Hypothalamus (tissue), 51 donors: ENCODE data around the gene IL21R.
A peak's percentile ranks its signal among the peaks of the same experiment; 100 is the strongest.

Source experiments
- DNase-seq, 51 donors: peaks; one replicate each; lab custom pipeline; 2025; lab: John Stamatoyannopoulos, UW

IL21R gene

DNA sequence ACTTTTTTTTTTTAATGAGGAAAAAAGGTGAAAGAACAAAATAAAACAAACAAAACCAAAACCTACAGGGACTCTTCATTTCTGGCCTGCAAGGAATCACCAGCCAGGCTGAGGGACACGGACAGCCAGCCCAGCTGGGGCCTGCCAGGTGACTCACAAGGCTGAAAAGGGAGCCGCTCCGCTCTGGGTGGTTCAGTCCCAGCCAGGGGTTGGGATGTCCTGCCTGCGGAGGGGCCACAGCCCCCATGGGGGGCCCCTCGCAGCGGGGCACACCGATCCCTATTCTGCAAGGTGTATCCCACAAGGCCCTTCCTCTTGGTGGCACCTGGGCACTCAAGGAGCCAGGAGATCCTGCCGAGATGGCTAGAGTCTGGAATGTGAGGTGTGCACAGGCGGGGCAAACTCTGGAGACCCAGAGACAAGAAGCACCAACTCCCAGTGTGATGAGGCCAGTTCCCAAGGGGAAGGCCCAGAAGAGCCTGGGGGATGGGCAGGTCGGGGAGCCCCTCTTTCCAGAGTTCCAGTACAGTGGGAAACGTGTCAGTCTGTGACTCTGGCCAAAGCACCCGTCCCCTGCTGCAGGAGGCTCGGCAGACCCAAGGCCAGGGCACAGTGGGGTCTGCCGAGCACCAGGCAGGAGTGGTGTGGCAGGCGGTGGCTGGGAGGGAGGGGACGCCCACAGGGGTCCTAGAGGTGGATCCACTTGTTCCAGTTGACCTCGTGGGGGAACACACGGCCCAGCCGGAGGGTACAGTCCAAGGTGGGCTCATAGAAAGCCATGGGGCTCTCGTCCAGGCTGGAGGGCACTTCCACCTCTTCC, 58.9 kb downstream of the IL21R start:
- DNase-seq: no peak

DNA sequence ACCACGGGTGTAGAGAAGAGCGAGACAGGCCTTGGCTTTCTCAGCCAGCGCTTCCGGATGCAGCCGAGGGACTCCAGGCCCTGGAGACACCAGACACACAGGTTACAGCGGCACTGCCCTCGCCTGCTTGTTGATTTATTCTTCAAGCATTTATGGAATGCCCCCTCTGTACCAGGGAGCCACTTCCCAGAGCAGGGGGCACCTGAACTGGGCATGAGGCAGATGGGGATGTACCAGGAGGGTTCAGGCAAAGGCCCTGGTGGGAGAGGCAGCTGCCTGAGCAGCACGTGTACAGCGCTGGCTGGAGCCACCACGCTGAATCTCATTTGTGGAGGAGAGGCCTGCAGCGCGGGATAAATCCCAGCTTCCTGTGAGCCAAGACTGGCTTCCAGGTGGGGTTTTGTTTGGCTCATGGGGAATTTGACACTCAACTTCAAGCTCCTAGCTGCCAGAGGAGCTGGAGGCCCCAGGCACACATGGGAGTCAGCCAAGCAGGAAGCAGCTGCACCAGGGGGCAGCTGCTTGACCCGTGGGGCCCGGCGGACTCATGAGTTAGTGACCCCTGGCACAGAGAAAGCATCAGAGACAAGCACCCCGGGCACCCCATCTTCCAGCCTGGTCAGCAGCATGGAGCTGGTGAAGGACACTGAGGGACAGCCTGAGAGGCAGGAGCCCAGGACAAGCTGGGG, 59.7 kb downstream of the IL21R start:
- DNase-seq: no peak

DNA sequence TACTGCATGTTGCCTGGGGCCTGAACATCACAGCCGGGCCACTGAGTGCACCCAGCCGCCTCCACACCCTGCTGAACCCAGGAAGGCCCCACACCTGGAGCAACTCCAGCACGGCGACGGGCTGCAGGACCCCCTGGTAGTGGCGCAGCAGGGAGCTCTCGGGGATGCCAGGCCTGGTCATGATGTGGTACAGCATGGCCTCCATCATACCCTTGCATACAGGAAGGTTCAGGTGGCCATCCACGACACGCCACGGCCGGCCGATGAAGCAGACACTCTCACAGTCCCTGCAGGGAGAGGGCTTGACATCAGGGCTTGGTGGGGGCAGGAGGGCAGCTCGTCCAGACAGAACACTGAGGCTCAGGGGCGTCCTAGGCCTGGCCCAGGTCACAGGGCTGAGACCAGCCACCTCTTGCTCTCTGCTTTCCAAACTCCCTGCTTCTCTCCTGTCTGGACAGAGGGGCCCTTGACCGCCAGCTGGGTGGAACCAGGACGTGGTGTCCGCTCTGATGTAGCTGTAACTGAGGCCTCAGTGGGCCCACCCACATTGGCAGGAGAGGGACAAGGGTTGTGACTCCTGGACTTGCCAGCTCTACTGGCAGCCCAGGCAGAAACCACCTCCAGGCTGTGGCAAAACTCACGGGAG, 60.3 kb downstream of the IL21R start:
- no peak for DNase-seq

DNA sequence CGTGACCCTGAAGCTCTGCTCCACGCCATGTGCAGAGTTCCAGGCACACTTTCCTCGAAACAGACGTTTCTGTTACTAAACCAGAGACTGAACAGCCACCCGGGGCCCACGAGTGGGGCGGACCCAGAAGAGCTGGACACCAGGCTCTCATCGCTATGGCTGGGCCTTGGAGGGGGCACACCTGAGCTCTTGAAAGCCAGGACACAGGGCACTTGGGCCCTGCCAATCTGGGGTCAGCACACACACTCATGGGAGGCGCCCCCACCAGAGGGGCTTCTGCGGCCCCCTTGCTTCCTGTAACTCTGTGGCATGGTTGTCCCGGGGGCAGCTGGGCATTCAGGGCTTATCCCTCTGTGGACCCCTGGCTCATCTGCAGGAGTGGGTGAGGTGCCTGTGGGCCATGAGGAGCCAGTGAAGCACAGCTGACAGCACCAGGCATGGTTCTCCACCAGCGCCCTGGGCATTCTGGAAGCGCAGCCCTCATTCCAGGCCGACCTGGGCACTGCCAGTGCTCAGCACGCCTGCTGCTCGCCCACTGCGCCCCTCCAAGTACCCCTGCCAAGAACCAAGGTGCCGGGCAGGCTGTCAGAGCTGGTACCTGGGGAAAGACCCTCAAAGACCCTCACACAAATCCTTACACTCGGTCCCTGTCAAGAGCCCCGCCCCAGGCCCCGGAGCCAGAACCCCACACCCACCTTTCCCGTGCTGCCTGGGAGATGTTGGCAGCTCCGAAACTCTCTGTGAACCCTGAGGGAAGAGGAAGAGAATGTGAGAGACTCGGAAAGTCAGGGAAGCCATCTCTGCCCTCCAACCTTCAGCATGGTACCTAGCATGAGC, 61.1 kb downstream of the IL21R start:
- DNase-seq: no peak

DNA sequence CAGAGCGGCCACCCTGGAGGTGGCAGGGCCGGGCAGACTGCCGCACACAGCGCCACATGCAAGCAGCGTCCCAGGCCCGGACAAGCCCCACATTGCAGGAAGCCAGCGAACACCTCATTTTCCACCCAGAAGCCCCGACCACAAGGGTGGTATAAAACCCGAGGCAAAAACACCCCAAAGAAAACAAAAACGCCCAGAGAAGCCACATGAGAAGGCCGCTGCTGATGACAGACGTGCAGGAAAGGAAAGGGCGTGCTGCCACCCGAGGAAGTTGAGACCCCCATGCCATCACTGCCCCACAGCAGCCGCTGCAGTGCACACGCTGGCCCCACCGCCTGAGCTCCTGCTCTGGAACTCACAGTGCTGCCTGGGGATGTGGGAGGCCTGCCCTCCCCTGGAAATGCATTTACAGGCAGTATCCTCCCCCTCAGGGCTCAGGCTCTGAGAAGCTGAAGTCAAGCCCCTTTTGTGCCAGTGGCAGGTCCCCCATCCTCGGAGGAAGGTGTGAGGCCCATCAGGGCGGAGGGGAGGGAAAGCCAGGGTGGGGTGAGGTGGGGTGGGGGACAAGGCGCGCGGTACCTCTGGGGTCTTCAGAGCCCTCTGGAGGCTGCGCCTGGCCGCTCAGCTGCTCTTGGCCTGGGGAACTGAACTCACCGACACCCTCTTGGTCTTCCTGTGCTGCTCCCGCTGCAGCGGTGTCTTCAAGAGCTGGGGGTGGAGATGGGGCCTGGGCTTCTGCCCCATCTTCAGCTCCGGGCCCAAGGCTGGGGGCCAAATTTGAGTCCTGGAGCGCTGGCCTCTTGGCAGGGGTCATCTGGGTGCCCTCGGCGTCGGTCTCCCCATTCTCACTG, 62.0 kb downstream of the IL21R start:
- DNase-seq: peak in 1 of 51 donors; percentile 4

DNA sequence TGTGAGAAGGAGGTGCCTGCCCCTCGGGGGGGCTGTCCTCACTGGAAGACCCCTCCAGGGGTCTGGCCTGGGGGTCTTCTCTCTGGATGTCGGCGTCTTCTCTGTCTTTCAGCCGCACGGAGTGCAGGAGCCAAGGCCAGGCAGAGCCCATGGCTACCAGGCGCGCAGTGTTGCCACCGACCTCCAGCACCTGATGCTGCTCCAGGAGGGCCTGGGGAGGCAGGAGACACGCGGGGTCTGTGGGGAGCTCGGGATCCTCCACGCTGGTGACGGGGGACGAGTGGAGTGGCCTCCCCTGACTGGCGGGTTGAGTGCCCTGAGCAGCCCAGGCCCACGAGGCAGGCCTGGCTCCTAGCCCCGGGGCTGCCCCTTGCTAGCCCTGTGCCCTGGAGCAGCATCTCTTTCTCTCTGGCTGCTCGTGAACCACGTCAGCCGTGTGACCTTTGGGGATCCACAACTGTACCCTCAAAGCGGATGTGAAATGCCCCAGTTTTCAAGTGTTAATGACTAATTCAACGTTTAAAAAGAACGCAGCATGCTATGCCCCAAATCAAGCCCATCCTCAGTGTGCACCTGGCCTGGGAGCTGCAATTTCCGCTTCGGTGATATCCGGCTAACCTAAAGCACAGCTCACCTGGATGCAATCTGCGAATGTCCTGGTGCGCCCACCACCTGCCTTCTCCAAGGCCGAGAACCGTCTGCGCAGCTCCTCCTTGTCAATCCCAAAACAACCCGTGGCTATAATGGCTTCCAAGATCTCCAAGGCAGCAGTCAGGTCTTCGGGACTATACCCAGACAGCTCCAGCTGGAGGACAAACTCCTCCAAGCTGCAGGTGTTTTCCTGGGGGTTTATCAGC, 62.9 kb downstream of the IL21R start:
- no peak for DNase-seq

DNA sequence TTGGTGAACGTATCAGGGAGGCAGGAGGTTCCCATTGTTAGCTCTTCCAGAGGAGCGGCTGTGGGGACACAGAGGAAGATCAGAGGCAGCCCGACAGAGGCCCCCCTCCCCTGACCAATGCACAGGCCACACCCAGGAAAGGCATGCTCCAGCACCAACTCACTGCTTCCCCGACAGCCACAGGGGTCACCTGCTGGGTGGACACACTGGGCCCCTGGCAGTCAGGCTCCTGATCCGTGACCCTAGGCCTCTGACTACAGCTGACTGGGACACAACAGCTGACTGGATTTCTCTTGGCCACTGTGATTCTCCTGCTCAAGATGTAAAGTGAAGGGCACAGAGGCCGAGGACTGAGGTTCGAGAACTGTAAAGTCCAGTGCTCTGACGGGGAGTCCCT, 63.5 kb downstream of the IL21R start:
- no peak for DNase-seq

DNA sequence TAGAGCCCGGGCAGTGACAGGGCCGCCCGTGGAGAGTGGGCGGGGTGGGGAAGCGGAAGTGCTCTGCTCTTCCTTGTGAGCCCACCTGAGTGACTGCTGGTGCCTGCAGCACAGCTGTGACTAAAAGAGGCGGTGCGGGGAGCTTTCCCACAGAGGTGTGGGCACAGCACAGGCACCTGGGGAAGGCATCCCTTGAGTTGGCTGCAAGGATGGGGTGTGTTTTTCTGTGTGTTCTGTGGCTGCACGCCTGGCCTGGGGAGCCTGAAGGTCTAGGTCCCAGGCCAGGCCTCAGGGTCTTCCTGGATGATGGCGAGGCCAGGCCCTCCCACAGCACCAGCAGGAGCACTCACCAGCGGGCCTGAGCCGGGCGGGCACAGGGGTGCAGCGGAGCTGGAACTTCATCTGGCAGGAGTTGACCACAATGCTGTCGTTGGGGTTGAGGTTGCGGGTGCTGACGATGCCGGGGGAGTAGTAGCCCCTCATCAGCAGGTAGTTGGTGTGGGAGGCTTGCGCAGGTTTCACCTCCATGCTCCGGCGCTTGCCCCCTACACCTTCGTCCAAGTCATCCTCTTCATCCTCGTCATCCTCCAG, 67.1 kb downstream of the IL21R start:
- DNase-seq: no peak

DNA sequence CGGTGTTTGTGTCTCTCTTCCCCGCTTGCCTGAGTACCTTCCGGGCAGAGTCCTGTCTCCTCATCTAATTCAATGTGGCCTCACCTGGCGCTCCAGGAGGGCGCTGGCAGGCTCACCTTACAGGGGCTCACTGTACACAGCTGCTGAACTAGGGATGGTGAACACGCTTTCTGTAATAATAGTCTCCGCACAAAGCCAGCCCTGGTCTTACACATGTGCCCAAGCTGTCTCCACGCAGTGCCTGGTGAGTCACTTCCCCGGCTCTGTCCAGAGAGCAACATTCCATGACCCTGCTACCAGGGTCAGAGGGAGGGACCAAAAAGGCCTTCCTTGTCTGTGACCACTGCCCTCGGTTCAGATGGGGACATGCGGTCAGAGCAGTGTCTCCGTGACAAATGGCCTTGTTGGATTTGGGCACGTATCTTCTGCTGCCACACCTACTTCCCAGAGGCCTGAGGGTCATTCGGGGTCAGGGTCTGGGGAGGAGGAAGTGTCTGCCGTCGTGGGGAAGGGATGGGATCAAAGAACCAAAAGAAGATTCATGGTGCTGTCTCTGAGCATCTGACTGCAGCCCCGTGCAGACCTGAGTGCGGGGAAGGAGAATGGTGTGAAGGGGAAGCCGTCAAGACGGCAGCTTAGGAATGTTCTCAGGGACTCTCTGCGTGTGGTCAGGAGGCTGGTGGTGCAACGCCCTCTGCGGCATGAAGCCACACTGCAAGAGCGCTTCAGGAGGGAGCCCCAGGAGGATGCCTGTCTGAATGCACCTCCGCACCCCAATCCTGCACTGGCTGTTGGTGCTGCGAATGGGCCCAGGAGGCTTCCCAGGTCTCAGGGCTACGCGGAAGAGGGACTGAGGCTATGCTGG, 68.8 kb downstream of the IL21R start:
- no peak for DNase-seq

DNA sequence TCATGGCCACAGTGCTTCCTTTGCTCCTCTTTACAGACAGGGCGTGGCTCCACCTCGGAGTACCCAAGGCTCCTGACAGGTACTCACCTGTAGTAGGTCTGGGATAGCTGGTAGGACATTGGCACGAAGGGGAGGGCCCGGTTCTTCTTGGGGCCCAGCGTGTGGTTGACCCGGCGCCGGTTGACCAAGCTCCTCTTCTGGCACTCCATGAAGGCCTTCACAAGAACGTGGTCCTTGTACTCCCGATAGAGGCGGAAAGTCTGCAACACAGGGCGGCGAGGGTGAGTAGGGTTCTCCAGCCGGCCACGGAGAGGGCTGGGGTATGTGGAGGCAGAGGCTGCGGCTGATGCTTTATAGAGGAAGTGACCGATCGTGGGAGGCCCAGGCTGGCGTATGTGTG, 69.7 kb downstream of the IL21R start:
- DNase-seq: no peak

DNA sequence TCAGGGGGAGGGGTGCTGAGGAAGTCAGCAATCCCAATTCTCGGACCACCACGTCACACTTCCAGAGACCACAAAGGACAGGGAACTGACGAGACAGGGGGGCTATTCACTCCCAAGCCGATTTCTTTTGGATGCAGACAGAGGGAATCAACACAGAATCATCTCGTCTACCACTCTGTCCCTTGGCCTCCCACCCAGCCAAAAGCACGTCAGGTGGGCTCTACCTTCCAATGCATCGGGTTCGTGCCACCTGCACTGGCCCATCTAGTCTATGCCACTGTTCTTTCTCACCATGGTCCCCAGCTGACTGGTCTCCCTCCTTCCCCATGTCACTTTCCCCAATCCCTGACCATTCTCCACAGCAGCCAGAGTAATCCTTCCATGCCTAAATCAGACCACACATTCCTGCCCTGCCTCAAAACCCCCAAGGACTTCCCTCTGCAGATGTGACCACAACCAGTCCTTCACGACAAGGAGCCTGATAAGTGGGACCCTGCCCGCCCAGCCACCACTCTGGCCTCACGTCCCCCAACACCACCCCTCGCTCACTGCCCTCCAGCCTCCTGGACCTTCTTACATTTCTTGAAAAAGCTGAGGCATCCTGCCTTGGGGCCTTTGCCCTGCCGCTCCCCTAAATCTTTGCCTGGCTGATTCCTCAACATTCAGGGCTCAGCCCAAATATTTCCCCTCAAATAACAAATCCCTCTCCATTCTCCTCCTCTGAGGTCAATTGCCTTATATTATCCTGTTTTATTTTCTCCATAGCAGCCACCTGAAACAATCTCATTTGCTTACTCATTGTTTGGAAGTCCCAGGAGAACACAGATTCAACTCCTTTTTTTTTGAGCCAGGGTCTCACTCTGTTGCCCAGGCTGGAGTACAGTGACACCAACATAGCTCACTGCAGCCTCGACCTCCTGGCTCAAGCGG, 70.4 kb downstream of the IL21R start:
- DNase-seq: no peak

DNA sequence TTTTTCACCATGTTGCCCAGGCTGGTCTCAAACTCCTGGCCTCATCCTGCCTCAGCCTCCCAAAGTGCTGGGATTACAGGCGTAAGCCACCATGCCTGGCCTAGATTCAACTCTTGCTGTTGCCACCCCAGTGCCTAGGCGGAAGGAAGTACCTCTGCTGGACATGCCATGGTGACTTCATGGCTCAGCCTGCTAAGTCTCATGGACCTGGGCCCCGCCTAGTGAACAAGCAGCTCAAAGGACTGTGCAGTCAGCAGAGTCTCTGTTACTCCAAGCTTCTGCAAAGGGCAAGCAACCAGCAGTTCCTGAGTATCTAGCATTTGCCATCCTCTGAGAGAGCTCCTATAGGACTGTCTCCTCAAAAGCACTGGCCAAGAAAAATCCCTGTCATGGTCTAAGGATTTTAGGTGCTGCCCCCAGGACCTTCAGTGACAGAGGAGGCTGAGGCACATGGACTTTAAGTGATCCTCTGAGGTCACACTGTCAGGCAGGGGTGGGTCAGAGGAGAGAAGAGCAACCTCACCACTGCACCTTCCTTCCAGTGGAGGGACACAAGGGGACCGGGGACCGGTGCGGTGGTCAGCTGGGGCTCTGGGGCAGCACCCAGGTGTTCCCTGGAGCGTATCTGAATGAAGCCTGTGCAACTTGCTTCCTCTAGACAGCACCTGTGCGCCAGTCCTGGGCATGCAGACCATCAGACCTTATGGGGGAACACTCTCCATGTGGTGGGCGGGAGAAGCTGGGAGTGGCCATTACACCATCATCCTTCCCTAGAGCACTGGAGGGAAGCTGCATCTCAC, 71.3 kb downstream of the IL21R start:
- DNase-seq: no peak

DNA sequence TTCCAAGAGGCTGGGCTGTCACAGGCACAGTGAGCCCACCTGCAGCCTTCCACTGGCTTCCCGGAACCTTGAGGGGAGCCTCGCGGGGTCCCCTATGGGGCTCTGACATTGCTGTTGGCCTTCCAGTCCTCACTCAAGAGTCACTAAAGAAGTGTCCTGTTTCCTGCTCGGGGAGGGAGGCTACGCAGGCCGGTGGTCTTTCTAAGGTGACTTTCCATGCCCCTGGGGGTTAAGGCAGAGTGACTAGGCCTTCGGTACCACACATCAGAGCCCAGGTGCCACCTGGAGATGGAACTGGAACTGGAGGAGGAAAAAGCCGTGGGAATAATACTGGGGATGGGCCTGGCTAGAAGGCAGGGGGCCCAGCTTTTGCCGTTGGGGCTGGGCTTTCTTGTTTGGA, 72.1 kb downstream of the IL21R start:
- no peak for DNase-seq

DNA sequence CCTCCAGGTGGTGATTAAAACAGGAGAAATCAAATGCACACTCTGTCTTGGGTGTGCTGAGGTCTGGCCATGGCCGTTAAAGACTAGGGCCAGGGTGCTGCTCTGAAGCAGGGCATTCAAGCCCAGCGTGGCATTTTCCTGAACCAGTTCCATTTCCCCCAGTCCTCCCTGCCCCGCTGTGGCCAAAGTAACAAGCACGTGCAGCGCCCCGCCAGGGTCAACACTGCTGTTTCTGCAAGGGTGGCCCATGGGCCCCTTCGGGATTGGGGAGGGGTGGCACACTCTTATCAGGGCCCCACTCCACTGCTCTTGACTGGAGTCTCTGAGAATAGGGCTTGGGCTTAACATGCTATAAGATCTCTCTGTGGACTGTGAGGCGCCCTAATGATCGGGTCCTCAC, 72.9 kb downstream of the IL21R start:
- DNase-seq: no peak

DNA sequence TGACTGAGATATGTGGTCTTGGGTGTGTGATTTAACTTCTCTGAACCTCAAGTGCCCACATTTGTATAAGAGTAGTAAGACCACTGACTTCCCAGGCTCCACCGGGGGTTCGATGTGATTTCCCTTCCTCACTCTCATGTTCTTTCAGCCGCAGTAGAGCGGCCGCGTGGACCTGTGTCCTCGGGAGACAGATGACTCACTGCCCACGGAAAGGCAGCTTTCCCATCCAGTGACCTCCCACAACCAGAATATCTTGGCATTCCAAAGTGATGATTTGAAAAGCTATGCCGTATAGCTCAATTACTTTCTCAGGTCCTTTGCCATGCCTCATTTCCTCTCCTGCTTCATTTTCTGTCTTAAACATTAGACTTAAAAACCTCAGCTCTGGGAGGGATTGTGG, 73.6 kb downstream of the IL21R start:
- DNase-seq: no peak

DNA sequence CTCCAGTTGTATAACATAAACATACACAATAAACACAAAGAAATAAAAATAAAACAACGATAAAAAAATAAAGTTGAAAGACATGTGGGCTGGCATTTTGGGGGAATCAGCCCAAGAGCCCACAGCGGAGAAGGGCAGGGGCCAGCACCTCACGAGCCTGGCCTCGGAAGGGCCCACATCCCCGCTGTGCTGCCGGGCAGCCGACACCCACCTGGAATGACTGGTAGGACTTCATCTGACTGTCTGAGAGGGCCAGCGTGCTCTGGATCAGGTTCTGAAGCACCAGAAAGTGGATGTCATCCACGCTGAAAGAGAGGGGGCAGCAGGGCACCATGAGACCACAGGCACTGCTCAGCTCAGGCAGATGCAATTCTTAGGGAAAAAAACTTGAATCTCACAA, 74.3 kb downstream of the IL21R start:
- DNase-seq: no peak
